Hematopoietic multipotent progenitor cell treated with erythropoietin and hydrocortisone succinate and interleukin-3 and kit ligand, for 15 days (in vitro differentiated cells): ENCODE data around the gene IBSP.

ENCODE experiments used
- DNase-seq: peaks from one replicate; pipeline ENCODE4 v3.0.0-alpha.2; 2015; ENCODE audit warnings: low spot score

Gene IBSP

GRCh38 chr4:87838890-87839591 is 39.7 kb downstream of the IBSP start:
- no peak for DNase-seq

- no peak for DNase-seq
Measured at GRCh38 chr4:87839592-87839946, 40.2 kb downstream of the IBSP start.

- no peak for DNase-seq
Measured at GRCh38 chr4:87840149-87840548, 40.8 kb downstream of the IBSP start.

GRCh38 chr4:87843936-87844335 is 44.6 kb downstream of the IBSP start:
- DNase-seq: no peak

GRCh38 chr4:87844452-87844851 is 45.1 kb downstream of the IBSP start:
- no peak for DNase-seq

GRCh38 chr4:87846226-87846625 is 46.9 kb downstream of the IBSP start:
- no peak for DNase-seq

GRCh38 chr4:87848622-87849351 is 49.4 kb downstream of the IBSP start:
- DNase-seq: peak; percentile 10

GRCh38 chr4:87849612-87850011 is 50.3 kb downstream of the IBSP start:
- no peak for DNase-seq

GRCh38 chr4:87851332-87851731 is 52.0 kb downstream of the IBSP start:
- DNase-seq: no peak

- DNase-seq: no peak
Measured at GRCh38 chr4:87851953-87852352, 52.6 kb downstream of the IBSP start.

- DNase-seq: peak; percentile 7
Measured at GRCh38 chr4:87853108-87853507, 53.8 kb downstream of the IBSP start.

GRCh38 chr4:87853891-87854290 is 54.5 kb downstream of the IBSP start:
- DNase-seq: no peak

GRCh38 chr4:87855559-87855958 is 56.2 kb downstream of the IBSP start:
- DNase-seq: no peak

- DNase-seq: no peak
Measured at GRCh38 chr4:87856816-87857215, 57.5 kb downstream of the IBSP start.

GRCh38 chr4:87857789-87858188 is 58.4 kb downstream of the IBSP start:
- DNase-seq: no peak
